ENCODE data around the gene MON2.
"Not testable (repeated sequence)": the region's sequence is repeated elsewhere in the genome, so short reads cannot be mapped to it uniquely, and the experiment has no call there.

The MON2 gene

GRCh38 chr12:62466594-62467491, at the start of gene MON2:
Gene MON2, plus strand, starts transcription at chr12:62466826. Its CDS starts 382 bp downstream, at chr12:62467208.
- DNase-seq: peak; percentile 86

- no peak for DNase-seq
These were observed 40.5 kb upstream of the MON2 start for GRCh38 chr12:62426089-62426488.

GRCh38 chr12:62429457-62429856, 37.2 kb upstream of the MON2 start:
- DNase-seq: no peak

- DNase-seq: no peak
These were observed 31.9 kb upstream of the MON2 start for GRCh38 chr12:62434494-62435302.

- DNase-seq: peak; percentile 25
These were observed 31.1 kb upstream of the MON2 start for GRCh38 chr12:62435303-62436163.

GRCh38 chr12:62436164-62436503, 30.5 kb upstream of the MON2 start:
- no peak for DNase-seq

- DNase-seq: peak; percentile 43
These were observed 28.4 kb upstream of the MON2 start for GRCh38 chr12:62438098-62438692.

GRCh38 chr12:62446754-62447452, 19.7 kb upstream of the MON2 start:
- DNase-seq: no peak

GRCh38 chr12:62448436-62448835, 18.2 kb upstream of the MON2 start:
- DNase-seq: no peak

GRCh38 chr12:62455429-62455828, 11.2 kb upstream of the MON2 start:
- DNase-seq: not testable (repeated sequence)

- no peak for DNase-seq
These were observed 8.0 kb upstream of the MON2 start for GRCh38 chr12:62458626-62459025.

- no peak for DNase-seq
These were observed 6.7 kb upstream of the MON2 start for GRCh38 chr12:62459976-62460375.

GRCh38 chr12:62461171-62461837, 5.3 kb upstream of the MON2 start:
- not testable (repeated sequence) for DNase-seq

GRCh38 chr12:62463252-62463651, 3.4 kb upstream of the MON2 start:
- not testable (repeated sequence) for DNase-seq

GRCh38 chr12:62466018-62466593, 520 bp upstream of the MON2 start:
- no peak for DNase-seq

GRCh38 chr12:62468397-62468796, 1.8 kb downstream of the MON2 start:
- DNase-seq: no peak

GRCh38 chr12:62468935-62469334, 2.3 kb downstream of the MON2 start:
- DNase-seq: no peak

- no peak for DNase-seq
These were observed 3.1 kb downstream of the MON2 start for GRCh38 chr12:62469704-62470103.

GRCh38 chr12:62471734-62472133, 5.1 kb downstream of the MON2 start:
- no peak for DNase-seq

- DNase-seq: no peak
These were observed 5.8 kb downstream of the MON2 start for GRCh38 chr12:62472472-62472871.

Measured in activated CD8-positive, alpha-beta memory T cell treated with anti-CD3 and anti-CD28 coated beads, Interleukin-2, amount 50 U/mL, for 4 hours (primary cell).